GM19463 (cell line): ENCODE measurements around the gene SLC25A51.

ENCODE experiments used
- ATAC-seq: cut with Tn5 transposase; IDR thresholded peaks from one replicate; pipeline ENCODE4 v1.9.1; 2021; ENCODE audit warnings: mild to moderate bottlenecking, moderate library complexity; ENCODE audit not compliant: unreplicated experiment

SLC25A51 gene

GRCh38 chr9:37839496-37840461, 64.1 kb downstream of the SLC25A51 start:
- no peak for ATAC-seq
